HG02870 (cell line): ENCODE results near the gene GLCE.
"Not testable (repeated sequence)": the region's sequence is repeated elsewhere in the genome, so short reads cannot be mapped to it uniquely, and the experiment has no call there.

ENCODE experiments used
- ATAC-seq: cut with Tn5 transposase; IDR thresholded peaks from one replicate; pipeline ENCODE4 v1.9.1; 2021; ENCODE audit warnings: mild to moderate bottlenecking, moderate library complexity; ENCODE audit not compliant: unreplicated experiment

GLCE gene

GRCh38 chr15:69158201-69158842 lies 2.1 kb upstream of the GLCE start:
- ATAC-seq = no peak

- no peak for ATAC-seq
Measured at GRCh38 chr15:69158843-69159240, 1.6 kb upstream of the GLCE start.

GRCh38 chr15:69159805-69160140 lies 662 bp upstream of the GLCE start:
- no peak for ATAC-seq

GRCh38 chr15:69161079-69161877 lies 843 bp downstream of the GLCE start:
- no peak for ATAC-seq

GRCh38 chr15:69161878-69162213 lies 1.4 kb downstream of the GLCE start:
- ATAC-seq = no peak

GRCh38 chr15:69163141-69163669 lies 2.8 kb downstream of the GLCE start:
- no peak for ATAC-seq

GRCh38 chr15:69164807-69165636 lies 4.6 kb downstream of the GLCE start:
- no peak for ATAC-seq

GRCh38 chr15:69165637-69166025 lies 5.2 kb downstream of the GLCE start:
- no peak for ATAC-seq

- no peak for ATAC-seq
Measured at GRCh38 chr15:69167218-69167846, 6.9 kb downstream of the GLCE start.

GRCh38 chr15:69168361-69168760 lies 7.9 kb downstream of the GLCE start:
- not testable (repeated sequence) for ATAC-seq

- ATAC-seq = not testable (repeated sequence)
Measured at GRCh38 chr15:69169540-69169939, 9.1 kb downstream of the GLCE start.

GRCh38 chr15:69170597-69170996 lies 10.2 kb downstream of the GLCE start:
- ATAC-seq = no peak

- no peak for ATAC-seq
Measured at GRCh38 chr15:69172847-69173246, 12.4 kb downstream of the GLCE start.

- no peak for ATAC-seq
Measured at GRCh38 chr15:69175536-69175935, 15.1 kb downstream of the GLCE start.

GRCh38 chr15:69181424-69181823 lies 21.0 kb downstream of the GLCE start:
- no peak for ATAC-seq

GRCh38 chr15:69185216-69185615 lies 24.8 kb downstream of the GLCE start:
- no peak for ATAC-seq

GRCh38 chr15:69185706-69186105 lies 25.3 kb downstream of the GLCE start:
- ATAC-seq = no peak

GRCh38 chr15:69189157-69189556 lies 28.7 kb downstream of the GLCE start:
- no peak for ATAC-seq

GRCh38 chr15:69190091-69190490 lies 29.7 kb downstream of the GLCE start:
- ATAC-seq = no peak

- no peak for ATAC-seq
Measured at GRCh38 chr15:69190504-69190903, 30.1 kb downstream of the GLCE start.
